Activated CD8-positive, alpha-beta memory T cell treated with anti-CD3 and anti-CD28 coated beads, Interleukin-2, amount 50 U/mL, for 48 hours (primary cell): ENCODE measurements around the gene DENND1A.

ENCODE experiments used
- DNase-seq: peaks from one replicate; pipeline ENCODE4 v3.0.0-alpha.2; 2020

Gene DENND1A

GRCh38 chr9:123420592-123421111 lies 509.3 kb downstream of the DENND1A start:
- no peak for DNase-seq

- DNase-seq: no peak
Observed at GRCh38 chr9:123419721-123420591, 510.0 kb downstream of the DENND1A start.

- no peak for DNase-seq
Observed at GRCh38 chr9:123419091-123419490, 510.8 kb downstream of the DENND1A start.

DNA sequence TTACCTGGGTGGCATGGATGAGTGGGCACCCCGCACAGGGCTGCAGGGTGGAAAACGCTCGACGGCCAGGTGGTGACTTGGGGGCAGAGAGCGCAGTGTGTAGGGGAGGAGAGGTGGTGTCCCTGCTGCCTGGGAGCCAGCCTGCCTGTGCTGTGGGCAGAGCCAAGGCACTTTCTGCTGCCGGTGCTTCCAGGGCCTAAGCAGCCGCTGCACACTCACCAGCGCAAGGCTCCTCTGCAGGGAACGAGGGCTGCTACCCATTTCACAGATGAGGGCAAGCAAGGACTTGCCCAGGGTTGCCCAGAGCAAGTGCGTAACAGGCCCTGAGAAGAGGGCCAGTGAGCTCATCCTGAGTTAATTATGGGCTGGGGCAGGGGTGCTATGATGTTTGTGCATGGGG lies 511.4 kb downstream of the DENND1A start:
- DNase-seq: no peak

GRCh38 chr9:123418052-123418430 lies 511.9 kb downstream of the DENND1A start:
- no peak for DNase-seq

- DNase-seq: no peak
Observed at GRCh38 chr9:123417289-123418051, 512.5 kb downstream of the DENND1A start.

DNA sequence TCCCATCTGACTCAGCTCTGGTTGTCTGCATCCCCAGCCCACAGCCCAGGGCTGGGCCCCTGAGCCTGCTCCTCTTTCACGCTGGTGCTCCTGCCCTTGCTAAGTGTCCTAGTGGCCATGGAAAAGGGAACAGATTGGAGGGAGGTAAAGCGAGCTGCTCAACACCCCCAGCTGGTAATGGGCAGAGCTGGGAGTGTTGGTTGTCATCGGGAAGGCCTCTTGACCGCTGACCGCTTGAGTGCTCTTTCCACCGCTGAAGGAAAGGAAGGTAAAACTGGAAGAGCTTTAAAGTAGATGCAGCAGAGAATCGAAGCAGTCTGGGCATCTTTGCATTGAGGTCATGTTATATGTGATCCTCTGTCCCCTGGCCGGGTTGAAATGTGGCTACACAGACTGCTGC lies 513.8 kb downstream of the DENND1A start:
- DNase-seq: no peak

DNA sequence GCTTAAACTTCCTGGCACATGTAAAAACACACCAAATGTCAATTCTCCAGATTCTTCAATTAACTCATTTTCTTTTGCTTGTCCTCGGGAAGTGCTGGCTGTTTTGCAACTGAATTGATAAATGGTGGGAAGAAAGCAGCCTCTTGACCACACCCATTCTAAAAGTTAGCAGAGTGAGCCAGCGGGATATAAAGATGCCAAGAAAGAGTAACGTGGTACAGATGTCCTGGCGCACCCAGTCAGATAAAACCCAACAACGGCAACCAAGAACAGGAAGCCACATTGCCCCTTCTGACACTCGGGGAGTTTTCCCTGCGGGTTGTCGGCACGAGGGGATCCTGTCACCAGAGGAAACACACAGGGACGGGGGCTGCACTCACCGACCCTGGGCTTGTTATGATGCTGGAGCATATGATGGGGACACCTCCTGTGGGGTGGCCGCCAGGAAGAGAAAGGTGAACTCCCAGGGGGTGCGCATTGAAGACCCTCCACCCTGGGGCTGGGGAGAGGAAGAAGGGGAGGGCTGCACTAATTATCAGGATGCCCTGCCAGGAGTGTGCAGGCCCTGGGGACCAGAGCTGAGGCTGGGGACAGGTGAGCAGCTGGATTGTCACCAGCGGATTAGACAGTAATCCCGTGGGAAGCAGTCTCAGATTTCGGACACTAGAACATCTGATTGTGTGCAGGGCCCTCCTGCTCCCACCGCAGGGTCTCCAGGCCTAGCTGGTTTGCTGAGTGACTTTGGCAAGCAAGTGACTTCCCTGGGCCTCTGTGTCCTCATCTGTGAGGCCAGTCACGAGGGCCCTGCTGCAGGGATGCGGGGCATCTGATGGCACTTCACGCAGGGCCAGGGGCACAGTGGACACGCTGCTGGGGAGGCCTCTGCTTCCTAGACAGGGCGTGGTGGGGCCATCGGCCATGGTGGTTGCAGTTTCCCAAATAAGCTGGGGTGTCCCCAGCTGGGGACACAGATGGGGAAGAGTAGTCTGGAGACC lies 514.7 kb downstream of the DENND1A start:
- DNase-seq: no peak

DNA sequence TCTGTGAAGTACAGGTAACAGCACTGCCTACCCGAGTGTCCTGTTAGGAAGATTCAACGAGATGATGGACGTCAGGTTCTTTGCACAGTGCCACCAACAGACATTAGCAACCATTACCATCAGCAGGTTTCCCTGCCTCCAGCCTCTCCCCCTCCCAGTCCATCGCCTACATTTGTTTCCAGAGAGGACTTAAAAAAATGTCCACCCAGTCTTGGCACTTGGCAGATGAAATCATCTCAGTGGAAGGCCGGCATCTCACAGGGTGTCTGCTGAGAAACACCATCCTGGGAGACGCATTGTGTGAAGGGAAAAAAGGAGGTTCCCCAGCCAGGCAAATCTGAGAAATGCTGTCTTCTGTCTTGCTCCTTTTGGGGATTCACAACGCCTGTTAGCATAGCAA lies 515.7 kb downstream of the DENND1A start:
- DNase-seq: no peak

DNA sequence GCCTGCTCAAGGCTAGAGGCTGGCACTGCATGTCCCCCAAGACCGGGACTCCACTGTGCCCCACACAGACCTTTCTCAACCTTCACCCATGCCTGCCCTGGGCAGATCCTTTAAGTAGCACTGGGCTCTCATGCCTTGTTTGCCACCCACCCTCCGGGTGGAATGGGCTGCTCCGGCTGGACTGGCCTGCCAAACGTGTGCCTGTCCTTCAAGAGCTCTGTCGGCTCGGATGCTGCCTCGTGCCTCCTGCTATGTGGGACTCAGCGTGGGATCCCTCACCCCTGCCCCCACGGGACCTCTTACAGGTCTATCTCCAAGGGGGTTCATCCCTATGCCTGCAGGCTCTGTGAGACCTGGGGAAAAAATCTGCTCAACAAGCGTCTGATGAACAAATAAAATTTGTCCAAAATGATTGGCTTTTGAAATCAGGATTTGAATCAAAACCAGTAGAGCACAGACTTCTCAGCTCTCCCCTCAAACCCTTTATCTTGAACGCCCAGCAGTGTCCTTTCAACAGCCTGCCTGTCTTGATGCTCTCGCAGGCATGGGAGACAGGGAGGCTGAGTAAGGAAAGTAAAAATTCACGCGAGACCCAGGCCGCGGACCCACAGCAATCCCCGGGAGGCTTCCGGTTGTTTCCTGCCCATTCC lies 517.6 kb downstream of the DENND1A start:
- no peak for DNase-seq

GRCh38 chr9:123411636-123412035 lies 518.3 kb downstream of the DENND1A start:
- no peak for DNase-seq

GRCh38 chr9:123411191-123411590 lies 518.7 kb downstream of the DENND1A start:
- DNase-seq: no peak

DNA sequence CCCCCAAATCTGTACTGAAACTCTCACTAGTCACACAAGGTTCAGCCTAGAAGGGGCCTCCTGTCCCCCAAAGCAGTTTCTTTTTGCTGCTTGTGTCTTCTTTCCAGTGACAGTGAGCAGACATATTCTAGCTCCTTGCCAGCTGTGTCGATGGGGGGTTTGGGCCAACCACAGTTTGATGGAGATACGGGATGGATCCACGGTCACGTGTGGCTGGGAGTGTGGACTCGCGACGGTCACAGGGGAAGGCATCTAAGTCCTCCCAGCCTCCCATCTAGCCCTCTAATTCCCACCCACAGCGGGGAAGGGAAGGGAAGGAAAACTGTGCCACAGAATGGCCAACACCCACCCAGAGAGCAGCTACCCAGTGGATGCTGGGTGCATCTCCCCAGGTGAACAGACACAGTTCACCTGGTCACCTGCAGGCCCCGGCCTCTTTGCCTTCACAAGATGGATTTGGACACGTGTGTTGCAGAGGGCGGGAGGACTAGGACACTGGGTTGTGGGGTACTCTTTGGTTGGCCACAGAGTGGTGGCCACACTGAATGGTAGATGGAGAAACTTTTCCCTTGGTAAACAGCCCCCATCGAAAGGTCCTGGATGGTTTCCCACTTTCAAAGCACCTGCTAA lies 519.5 kb downstream of the DENND1A start:
- no peak for DNase-seq

- no peak for DNase-seq
Observed at GRCh38 chr9:123408313-123409262, 521.3 kb downstream of the DENND1A start.

DNA sequence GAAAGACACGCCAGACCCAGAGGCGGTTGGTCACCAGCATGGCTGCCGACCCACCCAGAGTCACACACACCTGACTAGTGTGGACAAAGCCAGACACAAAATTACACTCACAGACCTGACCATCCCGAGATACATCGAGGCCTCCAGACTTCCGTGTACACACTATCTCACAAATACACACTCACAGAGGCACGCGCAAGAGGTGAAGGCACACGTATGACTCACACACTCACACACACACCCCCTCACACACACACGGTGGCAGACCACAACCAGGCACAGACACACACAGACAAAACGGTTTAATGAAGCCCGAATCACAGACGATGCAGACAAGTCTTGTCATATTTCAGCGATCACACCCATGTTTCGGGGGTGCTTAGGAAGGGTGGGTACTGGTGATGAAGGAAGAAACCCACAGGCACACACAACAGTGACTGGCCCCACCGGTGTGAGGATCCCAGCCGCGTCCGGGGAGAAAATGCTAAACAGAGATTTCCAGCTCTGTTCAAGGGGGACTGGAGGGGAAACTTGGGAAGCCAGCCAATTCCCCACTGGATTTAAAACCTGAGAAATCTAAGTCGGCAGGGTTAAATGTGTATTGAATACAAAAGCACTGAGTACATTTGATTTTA lies 522.6 kb downstream of the DENND1A start:
- DNase-seq: no peak

GRCh38 chr9:123406691-123407216 lies 523.2 kb downstream of the DENND1A start:
- DNase-seq: no peak

- no peak for DNase-seq
Observed at GRCh38 chr9:123406016-123406415, 523.9 kb downstream of the DENND1A start.

DNA sequence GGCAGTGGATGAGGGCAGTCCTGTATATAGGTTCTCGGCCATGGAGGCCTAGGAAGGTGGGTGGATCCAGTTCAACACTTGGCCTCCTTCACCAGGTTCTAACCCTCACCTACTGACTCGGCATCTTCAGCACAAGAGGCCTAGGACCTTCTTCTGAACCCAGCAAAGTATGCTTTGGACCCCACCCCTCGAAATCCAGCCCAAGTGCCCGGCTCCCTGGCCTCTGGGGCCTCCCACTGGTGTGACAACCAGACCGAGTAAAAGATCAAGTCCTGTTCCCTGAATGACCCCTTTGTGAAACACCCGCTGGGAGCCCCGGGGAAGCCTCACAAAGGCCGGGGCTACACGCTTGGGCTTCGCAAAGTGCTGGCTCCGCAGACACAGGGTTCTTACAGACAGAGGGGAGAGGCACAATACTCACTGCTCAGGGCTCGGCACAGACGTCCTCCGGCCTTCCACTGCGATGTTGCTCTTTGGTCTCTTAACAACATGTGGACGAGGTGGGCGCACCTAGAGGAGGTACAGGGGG lies 526.9 kb downstream of the DENND1A start:
- DNase-seq: no peak

DNA sequence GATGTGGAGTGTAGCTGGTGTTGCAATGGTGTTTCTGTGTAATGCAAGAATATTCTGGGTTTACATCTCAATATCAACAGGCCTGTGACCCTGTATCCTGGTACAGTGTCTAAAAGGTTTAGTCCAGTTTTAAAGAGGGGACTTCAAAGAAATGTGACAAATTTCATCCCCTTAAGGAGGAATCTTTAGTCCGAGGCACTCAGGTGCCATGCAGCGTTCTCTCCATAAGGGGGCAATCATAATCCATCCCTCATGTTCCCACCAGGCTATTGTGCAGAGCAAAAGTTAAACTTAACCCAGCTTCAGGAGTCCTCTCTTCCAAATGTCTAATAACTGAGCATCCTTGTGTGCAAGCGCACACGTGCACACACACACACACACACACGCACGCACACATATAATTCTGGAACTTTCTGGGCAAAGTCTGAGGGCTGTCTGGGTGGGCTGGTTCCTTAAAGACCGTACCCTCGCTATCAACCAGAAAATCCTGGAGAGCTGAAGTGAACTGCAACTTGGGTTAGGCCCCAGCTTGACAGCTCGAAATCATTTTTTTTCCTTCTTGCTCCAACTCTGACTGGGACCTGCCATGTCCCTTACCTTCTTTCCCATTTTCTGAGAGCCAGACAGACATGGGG lies 527.9 kb downstream of the DENND1A start:
- no peak for DNase-seq
